ENCODE results near the gene FBF1. TPM values are rescaled to one million over a fixed set of nuclear protein-coding genes. Genes with fewer than 3 reads are reported as not detected.

The FBF1 gene
- total and polyA plus RNA-seq, 2 of the 4 experiments (the other 2 are of a cell fraction), result 4.5 to 8.0 TPM

GRCh38 chr17:75861927-75862317 is 78.9 kb downstream of the FBF1 start:
- no peak for DNase-seq
- dilution Hi-C loops (cut with HindIII; ENCODE audit: low sequenced_read_pairs, unreplicated experiment), result no loop called here
- Histone ChIP-seq H2BK120ac (ENCODE audit: low read depth, low read length) (peak overlapping the region; percentile 15; the same call in 1 of the 2 replicates), H4K8ac (ENCODE audit: low read depth in 2 of 2, low read length in 2 of 2) (no peak overlapping the region), H2BK15ac (ENCODE audit: low read depth, low read length) (no peak overlapping the region), H3K79me1 (ENCODE audit: low read depth in 1 of 2, low read length in 2 of 2) (no peaks in the 10 kb centered on the region), H3K23ac (ENCODE audit: low read depth, low read length) (no peak overlapping the region), H4K20me1 (ENCODE audit: insufficient read depth, low read length) (no peaks in the 10 kb centered on the region), H2BK20ac (ENCODE audit: low read depth, low read length) (0 out of 2 replicates have a peak overlapping the region, but pooled peaks have one; percentile 18), H2AK5ac (ENCODE audit: low read depth, low read length) (peak overlapping the region; percentile 58; the same call in 1 of the 2 replicates), H3K36me3 (ENCODE audit: control insufficient read depth, insufficient read depth, low read length) (no peaks in the 10 kb centered on the region), H3K14ac (replicated peaks; ENCODE audit: low read depth, low read length) (no peak overlapping the region), H3K4me3 (ENCODE audit: insufficient read depth, low read depth, low read length) (no peak overlapping the region), H3K56ac (ENCODE audit: extremely low read depth, insufficient read depth, low read length) (no peak overlapping the region), H4K91ac (ENCODE audit: insufficient read depth, low read depth, low read length) (no peak overlapping the region), H3K4ac (ENCODE audit: low read depth, low read length) (0 out of 2 replicates have a peak overlapping the region, but pooled peaks have one; percentile 43), H3K9ac (ENCODE audit: low read depth, low read length) (no peak overlapping the region), H3K4me2 (ENCODE audit: low read depth, low read length) (no peak overlapping the region), H2AFZ (replicated peaks; ENCODE audit: low read length, poor library complexity) (no peak overlapping the region), H3K9me3 (ENCODE audit: control insufficient read depth, insufficient read depth, low read length) (no peaks in the 10 kb centered on the region), H3K27me3 (ENCODE audit: control insufficient read depth, insufficient read depth, low read length) (no peaks in the 10 kb centered on the region), H3K4me1 (ENCODE audit: control insufficient read depth, insufficient read depth, low read length) (peaks cover 8% of the 10 kb centered on the region), H2AK9ac (replicated peaks; ENCODE audit: low read depth, low read length, poor library complexity) (no peak overlapping the region), H2BK5ac (ENCODE audit: low read depth, low read length, poor library complexity, severe bottlenecking) (no peak overlapping the region), H4K5ac (ENCODE audit: low read depth, low read length) (peak overlapping the region; percentile 32; the same call in 1 of the 2 replicates), H3K18ac (ENCODE audit: low read depth, low read length) (no peak overlapping the region), H3K27ac (ENCODE audit: insufficient read depth, low read length) (no peak overlapping the region), H3K9me1 (ENCODE audit: insufficient read depth, low read length) (0 out of 2 replicates have a peak, but pooled peaks cover 3% of the 10 kb centered on the region)
- ChIA-PET POLR2A (ENCODE audit: unreplicated experiment) (no interaction called here), CTCF (interaction anchor here (0.6 to 1.4 kb wide), 3 partner anchors 11 to 79 kb away, joined by 3 read pairs; partner anchors contain the start of gene TRIM47)
- intact Hi-C loops (cut with micrococcal nuclease), result no loop called here
- no TSS peak for BruUV-seq (replicated peaks)
- TF ChIP-seq CHD1 (IDR thresholded peaks at IDR 0.05; ENCODE audit: low read depth, low read length), result no peak
- TF ChIP-seq MXI1 (IDR thresholded peaks at IDR 0.05; ENCODE audit: borderline replicate concordance, low read depth, low read length), result no peak
- in situ Hi-C loops (cut with MboI; ENCODE audit: low sequenced_read_pairs), result no loop called here
- WGBS, 2 experiments (ENCODE audit: extremely low coverage in 2 of 2, insufficient read length in 1 of 2), result 84% methylated on average over 3 of the region's 9 CpGs; no CpG with 5 or more reads in 1 of the 2 experiments
- ATAC-seq (ENCODE audit: low read depth), result no peak

Other genes with a start within 250 kb of the FBF1 start
- gene ITGB4, start 219.6 kb downstream of the FBF1 start, total RNA-seq (2012; rRNA removed), result under 0.01 TPM in 1 of 2 replicates, not detected in the other
- 0.27 and 0.39 TPM in 2 replicates for gene ITGB4, start 219.6 kb downstream of the FBF1 start, polyA plus RNA-seq (2012; rRNA removed)
- gene GALK1, start 175.8 kb downstream of the FBF1 start, total RNA-seq (2012; rRNA removed), result 18.9 and 21.9 TPM in 2 replicates
- 19.9 and 28.7 TPM in 2 replicates for gene GALK1, start 175.8 kb downstream of the FBF1 start, polyA plus RNA-seq (2012; rRNA removed)
- gene UNK, start 156.2 kb downstream of the FBF1 start, total RNA-seq (2012; rRNA removed), result 15.4 and 15.8 TPM in 2 replicates
- 16.9 and 17.3 TPM in 2 replicates for gene UNK, start 156.2 kb downstream of the FBF1 start, polyA plus RNA-seq (2012; rRNA removed)
- under 0.01 TPM in 1 of 2 replicates, not detected in the other for gene UNC13D, start 96.6 kb downstream of the FBF1 start, total RNA-seq (2012; rRNA removed)
- 0.31 and 0.52 TPM in 2 replicates for gene UNC13D, start 96.6 kb downstream of the FBF1 start, polyA plus RNA-seq (2012; rRNA removed)
- gene WBP2, start 85.7 kb downstream of the FBF1 start, total RNA-seq (2012; rRNA removed), result 7.8 and 9.0 TPM in 2 replicates
- gene WBP2, start 85.7 kb downstream of the FBF1 start, polyA plus RNA-seq (2012; rRNA removed), result 35.5 and 36.7 TPM in 2 replicates
- gene TRIM47, start 62.5 kb downstream of the FBF1 start, total RNA-seq (2012; rRNA removed), result 1.4 TPM in 2 replicates
- 7.2 and 7.5 TPM in 2 replicates for gene TRIM47, start 62.5 kb downstream of the FBF1 start, polyA plus RNA-seq (2012; rRNA removed)
- 7.9 and 8.1 TPM in 2 replicates for gene TRIM65, start 44.1 kb downstream of the FBF1 start, total RNA-seq (2012; rRNA removed)
- gene TRIM65, start 44.1 kb downstream of the FBF1 start, polyA plus RNA-seq (2012; rRNA removed), result 10.6 and 10.8 TPM in 2 replicates
- gene MRPL38, start 36.2 kb downstream of the FBF1 start, total RNA-seq (2012; rRNA removed), result 13.3 and 15.3 TPM in 2 replicates
- gene MRPL38, start 36.2 kb downstream of the FBF1 start, polyA plus RNA-seq (2012; rRNA removed), result 42.5 and 55.5 TPM in 2 replicates
- 61.9 and 94.8 TPM in 2 replicates for gene ACOX1, start 38.1 kb upstream of the FBF1 start, total RNA-seq (2012; rRNA removed)
- gene ACOX1, start 38.1 kb upstream of the FBF1 start, polyA plus RNA-seq (2012; rRNA removed), result 14.9 and 16.1 TPM in 2 replicates
- gene TEN1, start 38.2 kb upstream of the FBF1 start, total RNA-seq (2012; rRNA removed), result 14.7 and 15.6 TPM in 2 replicates
- gene TEN1, start 38.2 kb upstream of the FBF1 start, polyA plus RNA-seq (2012; rRNA removed), result 17.1 and 17.9 TPM in 2 replicates
- gene CDK3, start 59.8 kb upstream of the FBF1 start, total RNA-seq (2012; rRNA removed), result 0.56 and 0.72 TPM in 2 replicates
- 6.7 and 8.8 TPM in 2 replicates for gene CDK3, start 59.8 kb upstream of the FBF1 start, polyA plus RNA-seq (2012; rRNA removed)
- not detected in 2 replicates for gene EVPL, start 86.3 kb upstream of the FBF1 start, total RNA-seq (2012; rRNA removed)
- not detected in 2 replicates for gene EVPL, start 86.3 kb upstream of the FBF1 start, polyA plus RNA-seq (2012; rRNA removed)
- gene SRP68, start 131.5 kb upstream of the FBF1 start, total RNA-seq (2012; rRNA removed), result 47.1 and 47.2 TPM in 2 replicates
- gene SRP68, start 131.5 kb upstream of the FBF1 start, polyA plus RNA-seq (2012; rRNA removed), result 69.1 and 82.6 TPM in 2 replicates
- gene GALR2, start 133.7 kb upstream of the FBF1 start, total RNA-seq (2012; rRNA removed), result not detected in 2 replicates
- gene GALR2, start 133.7 kb upstream of the FBF1 start, polyA plus RNA-seq (2012; rRNA removed), result 0.07 and 0.10 TPM in 2 replicates
- gene ZACN, start 138.1 kb upstream of the FBF1 start, total RNA-seq (2012; rRNA removed), result not detected in 2 replicates
- gene ZACN, start 138.1 kb upstream of the FBF1 start, polyA plus RNA-seq (2012; rRNA removed), result not detected in 2 replicates
- 98.9 and 118 TPM in 2 replicates for gene EXOC7, start 162.7 kb upstream of the FBF1 start, total RNA-seq (2012; rRNA removed)
- gene EXOC7, start 162.7 kb upstream of the FBF1 start, polyA plus RNA-seq (2012; rRNA removed), result 85.9 and 89.5 TPM in 2 replicates
- gene FOXJ1, start 200.2 kb upstream of the FBF1 start, total RNA-seq (2012; rRNA removed), result not detected in 2 replicates
- gene FOXJ1, start 200.2 kb upstream of the FBF1 start, polyA plus RNA-seq (2012; rRNA removed), result 0.05 TPM in 1 of 2 replicates, not detected in the other